Loucy (cell line): Measurements from ENCODE around the gene SDHAF2.

Experiments
- CTCF ChIP-seq: fragments of 200-600 bp; sonication (generic); conservative IDR thresholded peaks from 2 replicates; pipeline ENCODE4 v1.5.1; 2014; ENCODE audit warnings: mild to moderate bottlenecking, antibody characterized with exemption, low read length
- EZH2phosphoT487 ChIP-seq: fragments of 200-600 bp; IDR thresholded peaks from 2 replicates; pipeline ENCODE4 v1.6.1; 2018; ENCODE audit warnings: antibody characterized with exemption, mild to moderate bottlenecking, moderate library complexity, borderline replicate concordance

DNA sequence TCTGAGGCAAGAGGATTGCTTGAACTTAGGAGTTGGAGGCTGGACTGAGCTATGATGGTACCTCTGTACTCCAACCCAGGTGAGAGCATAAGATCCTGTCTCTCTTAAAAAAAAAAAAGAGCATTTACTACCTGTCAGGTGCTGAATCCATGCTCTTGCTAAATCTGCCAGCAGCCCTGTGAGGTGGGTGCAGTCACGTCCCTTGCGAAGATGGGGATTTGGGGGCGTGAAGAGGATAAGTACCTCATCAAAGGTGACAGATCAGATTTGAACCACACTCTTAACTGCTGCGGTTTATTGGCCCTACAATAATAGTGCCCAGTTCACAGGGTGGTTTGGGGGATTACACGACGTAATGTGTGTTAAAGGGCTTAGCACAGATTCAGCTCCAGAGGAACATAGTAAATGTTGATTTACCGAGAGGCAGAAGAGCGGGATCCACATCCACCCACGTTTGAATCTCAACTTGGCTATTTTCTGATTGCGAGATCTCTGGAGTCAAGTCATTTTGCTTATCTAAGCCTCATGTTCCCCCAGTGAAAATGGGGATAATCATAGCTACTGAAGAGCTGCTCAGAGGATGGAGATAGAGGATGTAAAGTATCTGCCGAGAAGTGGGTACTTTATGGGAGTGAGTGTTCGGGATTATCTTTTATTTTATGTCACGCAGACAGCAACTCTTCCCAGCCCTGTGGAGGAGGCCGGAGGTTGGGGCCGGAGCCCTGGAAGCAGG, 50.5 kb downstream of the SDHAF2 start:
- TF ChIP-seq CTCF (no peak), EZH2phosphoT487 (no peak)
